PFSK-1 (cell line): ENCODE measurements around the gene MYH10.

Experiments used
- POLR2AphosphoS5 ChIP-seq: IDR thresholded peaks from 2 replicates; pipeline ENCODE4 v1.6.1; 2012; ENCODE audit warnings: low read depth, mild to moderate bottlenecking, control low read depth, low read length, moderate library complexity
- REST ChIP-seq, 2 experiments: IDR thresholded peaks; 2 replicates each; pipeline versions ENCODE4 v1.6.1 to v1.8.0; 2011 to 2012; ENCODE audit warnings: low read depth in 2 of 2, low read length in 2 of 2, control low read depth in 1 of 2, inconsistent platforms in 1 of 2, mild to moderate bottlenecking in 1 of 2, moderate library complexity in 1 of 2; ENCODE audit not compliant: insufficient read depth in 1 of 2
- SIN3A ChIP-seq: IDR thresholded peaks from 2 replicates; pipeline ENCODE4 v1.6.1; 2012; ENCODE audit warnings: mild to moderate bottlenecking, low read length, moderate library complexity, borderline replicate concordance; ENCODE audit not compliant: insufficient read depth
- TAF1 ChIP-seq: IDR thresholded peaks from 2 replicates; pipeline ENCODE4 v1.6.1; 2012; ENCODE audit warnings: low read length, control low read depth, borderline replicate concordance; ENCODE audit not compliant: insufficient read depth

GRCh38 chr17:8542599-8543502 lies 87.7 kb downstream of the MYH10 start:
- TF ChIP-seq TAF1 (no peak), REST (IDR thresholded peaks at IDR 0.05; ENCODE audit: insufficient read depth in 1 of 2, low read depth in 2 of 2, low read length in 2 of 2) (no peak), POLR2AphosphoS5 (no peak), SIN3A (no peak)
